ENCODE measurements around the gene C1QTNF12.

The C1QTNF12 gene

DNA sequence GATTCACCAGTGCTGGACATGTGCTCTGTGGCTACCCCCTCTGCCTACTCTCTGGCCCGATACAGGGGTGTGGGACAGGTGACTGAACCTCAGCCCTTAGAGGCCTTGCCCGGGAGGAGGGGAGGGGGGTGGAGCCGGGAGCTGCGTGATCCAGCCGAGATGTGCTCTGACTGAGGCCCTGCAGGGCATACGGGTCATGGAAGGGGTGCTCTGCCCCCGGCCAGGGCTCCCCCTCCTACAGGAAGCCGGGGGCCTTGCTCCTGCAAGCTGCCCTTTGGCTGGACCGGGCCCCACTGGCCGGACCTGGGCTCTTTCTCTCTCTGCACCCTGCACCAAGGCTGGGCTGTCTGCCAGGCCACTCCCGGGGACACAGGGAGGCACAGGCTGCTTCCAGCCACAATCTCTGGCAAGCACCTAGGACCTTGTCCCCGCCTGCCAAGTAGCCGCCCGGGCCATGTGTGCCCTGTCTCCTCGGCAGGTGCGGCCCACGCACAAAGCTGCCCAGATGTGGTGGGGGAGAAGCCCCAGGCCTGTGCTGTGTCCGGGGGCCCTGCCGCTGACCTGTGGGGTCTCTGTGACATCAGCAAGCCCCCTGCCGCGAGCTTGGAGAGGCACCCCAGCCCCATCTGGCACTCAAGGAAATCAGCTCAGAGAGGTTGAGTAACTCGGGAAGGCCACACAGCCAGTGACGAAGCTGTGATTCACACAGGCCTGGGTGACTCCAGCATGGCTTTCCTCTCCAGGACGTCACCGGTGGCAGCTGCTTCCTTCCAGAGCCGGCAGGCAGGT, 35.2 kb upstream of the C1QTNF12 start:
- DNase-seq, result no peak

DNA sequence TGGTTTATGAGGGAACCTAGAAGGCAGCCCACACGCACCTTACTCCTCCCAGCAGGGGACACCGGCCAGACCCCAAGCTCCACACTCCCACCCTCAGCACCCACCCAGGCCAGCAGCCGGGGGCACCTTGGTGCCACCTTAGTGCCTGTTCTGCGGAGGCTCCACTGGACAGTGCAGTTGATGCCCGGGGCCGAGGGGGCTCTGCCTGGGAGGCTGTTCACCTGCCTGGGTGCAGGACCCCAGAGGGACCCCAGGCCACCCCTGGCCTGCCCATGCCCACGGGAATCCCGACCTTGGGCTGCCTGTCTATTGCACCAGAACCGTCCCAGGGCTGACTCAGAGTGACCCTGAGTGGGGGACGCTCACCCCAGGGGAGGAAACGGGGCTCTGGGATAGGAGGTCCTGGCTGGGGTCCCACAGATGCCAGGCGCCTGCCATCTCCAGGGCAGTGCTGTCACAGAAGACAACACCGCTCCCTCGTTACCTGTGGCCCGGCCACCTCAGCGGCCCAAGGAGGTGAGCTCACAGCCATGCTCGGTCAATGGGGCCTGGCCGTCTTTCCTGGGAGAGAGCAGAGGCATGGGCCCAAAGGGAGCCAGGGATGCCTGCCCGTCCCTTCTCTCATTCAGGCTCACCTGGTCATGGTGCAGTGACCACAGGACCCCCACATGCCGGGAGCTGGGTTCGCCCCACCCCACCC, 34.4 kb upstream of the C1QTNF12 start:
- DNase-seq, result no peak

DNA sequence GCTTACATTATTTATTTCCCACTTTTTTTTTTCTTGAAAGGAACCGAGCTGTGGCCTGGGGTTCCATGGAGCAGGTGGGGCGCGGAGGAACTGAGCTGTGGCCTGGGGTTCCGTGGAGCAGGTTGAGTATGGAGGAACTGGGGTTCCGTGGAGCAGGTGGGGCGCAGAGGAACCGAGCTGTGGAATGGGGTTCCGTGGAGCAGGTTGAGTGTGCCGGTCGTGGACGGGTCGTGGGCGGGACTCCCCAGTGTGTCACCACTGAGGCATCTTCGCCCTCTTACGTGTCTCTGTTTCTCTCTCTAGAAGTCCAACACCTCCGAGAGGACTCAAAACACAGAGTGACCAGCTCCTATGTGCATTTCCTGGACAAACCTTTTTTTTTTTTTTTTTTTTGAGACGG, 32.5 kb upstream of the C1QTNF12 start:
- DNase-seq, result no peak

DNA sequence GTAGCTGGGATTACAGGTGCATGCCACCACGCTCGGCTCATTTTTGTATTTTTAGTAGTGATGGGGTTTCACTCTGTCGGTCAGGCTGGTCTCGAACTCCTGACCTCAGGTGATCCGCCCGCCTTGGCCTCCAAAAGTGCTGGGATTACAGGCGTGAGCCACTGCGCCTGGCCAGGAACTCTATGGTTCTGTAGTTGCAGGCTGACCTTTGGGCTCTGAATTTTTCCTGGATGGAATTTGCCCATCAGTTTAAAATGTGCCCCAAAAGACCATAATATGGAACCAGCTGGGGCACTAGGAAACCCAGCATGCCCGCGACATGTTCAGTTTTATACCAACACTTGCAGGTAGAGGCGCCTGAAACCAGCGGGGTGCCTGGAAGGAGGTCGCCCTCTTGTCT, 32.1 kb upstream of the C1QTNF12 start:
- DNase-seq, result no peak

DNA sequence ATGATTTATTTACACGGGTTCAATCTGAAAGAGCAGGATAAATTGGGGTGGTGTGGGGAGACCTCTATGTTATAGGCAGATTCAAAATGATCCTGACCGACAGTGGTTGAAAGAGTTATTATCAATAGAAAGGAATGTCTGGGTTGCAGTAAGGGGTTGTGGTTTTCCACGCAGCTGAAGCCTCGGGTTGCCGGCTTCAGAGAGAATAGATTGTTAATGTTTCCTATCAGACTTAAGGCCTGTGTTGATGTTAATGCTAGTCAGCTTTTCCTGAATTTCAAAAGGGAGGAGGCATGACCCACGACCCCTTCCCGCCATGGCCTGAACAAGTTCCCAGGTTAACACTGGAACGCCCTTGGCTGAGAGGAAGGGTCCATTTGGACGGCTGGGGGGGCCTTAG, 29.3 kb upstream of the C1QTNF12 start:
- DNase-seq, result no peak

DNA sequence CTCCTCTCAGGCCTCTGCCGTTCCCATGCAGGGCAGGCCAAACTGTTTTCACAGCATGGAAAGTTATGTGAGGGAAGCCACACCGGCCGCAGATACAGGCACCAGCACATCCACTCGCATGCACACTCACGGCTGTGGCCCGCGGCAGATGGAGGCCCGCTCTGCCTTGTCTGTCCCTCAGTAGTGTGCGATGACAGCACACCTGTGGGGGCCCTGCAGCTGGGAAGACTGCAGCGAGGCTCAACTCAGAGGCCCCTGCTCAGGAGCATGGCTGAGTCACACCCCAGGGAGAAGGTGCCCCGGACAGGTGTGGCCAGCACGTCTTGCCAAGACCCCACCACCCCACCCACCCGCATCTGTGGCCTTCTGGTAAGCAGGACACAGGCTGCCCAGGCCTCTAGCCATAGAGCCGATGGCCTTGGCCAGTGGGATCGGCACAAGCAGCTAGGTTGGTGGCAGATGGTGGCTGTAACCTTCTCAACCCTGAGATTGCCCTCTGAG, 28.5 kb upstream of the C1QTNF12 start:
- no peak for DNase-seq

DNA sequence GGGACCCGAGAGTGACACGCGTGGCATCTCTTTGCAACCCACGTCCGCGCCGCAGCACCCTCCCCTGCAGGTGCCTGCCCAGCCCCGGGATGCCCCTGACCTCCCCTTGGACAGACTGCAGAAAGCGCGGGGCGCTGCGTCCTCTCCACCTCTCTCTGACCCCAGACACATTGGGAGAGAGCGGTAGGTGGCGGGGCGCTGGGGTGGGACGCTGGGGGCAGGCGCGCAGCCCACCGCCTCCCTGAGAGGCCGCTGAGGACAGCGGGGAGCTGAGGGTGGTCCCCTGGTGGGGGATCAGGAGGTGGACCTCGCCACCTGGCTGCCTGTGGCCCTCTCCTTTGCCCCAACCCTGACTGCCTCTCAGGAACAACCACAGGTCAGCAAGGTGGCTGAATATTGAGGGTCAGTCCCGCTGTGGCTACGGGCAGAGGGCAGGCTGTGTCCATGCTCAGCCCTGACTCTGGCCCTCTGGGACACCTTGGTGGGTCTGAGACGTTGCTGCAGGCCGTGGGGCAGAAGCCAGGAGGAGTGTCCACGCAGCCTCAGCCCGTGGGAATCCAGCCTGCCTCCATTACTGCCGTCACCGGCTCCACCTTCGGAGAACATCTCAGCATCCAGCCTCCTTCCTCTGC, 27.9 kb upstream of the C1QTNF12 start:
- DNase-seq, result no peak

DNA sequence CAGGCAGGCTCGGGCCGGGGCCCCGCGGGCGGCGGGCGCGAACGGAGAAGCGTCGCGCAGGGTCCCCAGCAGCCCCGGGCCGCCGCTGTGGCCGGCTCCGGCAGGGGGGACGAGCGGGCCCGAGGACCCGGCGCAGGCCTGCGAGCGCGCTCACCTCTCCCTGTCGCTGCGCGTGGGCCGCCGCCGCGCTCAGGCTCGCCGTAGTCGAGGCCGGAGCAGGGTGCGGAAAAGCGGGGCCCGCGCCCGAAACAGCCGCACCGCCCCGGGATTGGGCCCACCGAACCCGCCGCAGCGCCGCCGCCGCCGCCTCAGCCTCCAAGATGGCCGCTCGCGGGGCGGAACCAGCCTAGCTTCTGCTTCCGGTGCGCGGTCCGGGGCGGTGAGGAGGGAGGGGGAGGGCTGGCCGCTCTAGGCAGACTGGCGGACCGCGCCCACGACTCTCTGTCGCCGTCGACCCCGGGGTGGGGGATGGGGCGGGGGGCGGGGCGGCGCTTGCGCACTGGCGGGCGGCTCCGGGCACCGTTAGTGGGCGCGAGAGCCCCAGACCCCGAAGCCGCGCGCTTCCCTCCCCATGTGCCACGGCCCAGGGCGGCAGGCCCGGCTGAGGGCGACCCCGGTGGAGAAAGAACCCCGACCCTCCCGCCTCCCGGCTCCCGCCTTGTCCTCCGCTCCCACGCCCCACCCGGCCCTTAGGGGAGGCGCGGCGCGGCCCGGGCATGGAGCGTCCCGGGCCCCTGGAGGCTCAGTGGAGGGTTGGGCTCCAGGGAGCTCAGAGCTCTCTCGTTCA, 27.2 kb upstream of the C1QTNF12 start, which contains the start of gene UBE2J2:
Gene UBE2J2, minus strand, starts transcription at position 343 of the 787 bp plus-strand sequence. CDS start 5,862 bp downstream, outside the sequence.
- DNase-seq, result peak; percentile 87 to 93

DNA sequence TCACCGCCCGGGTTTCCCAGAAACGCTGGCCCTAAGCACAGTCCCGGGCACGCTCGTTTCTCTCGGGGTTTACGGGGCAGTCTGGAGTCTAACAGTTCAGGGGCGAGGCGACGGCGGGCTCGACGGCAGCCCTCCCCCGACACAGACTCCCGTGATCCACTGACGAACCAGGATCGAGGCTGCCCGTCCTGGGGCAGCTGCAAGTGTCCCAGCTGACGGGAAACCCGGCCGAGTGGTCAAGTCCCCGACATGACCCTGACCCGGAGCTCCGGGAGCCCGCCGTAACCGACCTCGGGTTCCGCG, 26.6 kb upstream of the C1QTNF12 start:
- DNase-seq, result no peak

DNA sequence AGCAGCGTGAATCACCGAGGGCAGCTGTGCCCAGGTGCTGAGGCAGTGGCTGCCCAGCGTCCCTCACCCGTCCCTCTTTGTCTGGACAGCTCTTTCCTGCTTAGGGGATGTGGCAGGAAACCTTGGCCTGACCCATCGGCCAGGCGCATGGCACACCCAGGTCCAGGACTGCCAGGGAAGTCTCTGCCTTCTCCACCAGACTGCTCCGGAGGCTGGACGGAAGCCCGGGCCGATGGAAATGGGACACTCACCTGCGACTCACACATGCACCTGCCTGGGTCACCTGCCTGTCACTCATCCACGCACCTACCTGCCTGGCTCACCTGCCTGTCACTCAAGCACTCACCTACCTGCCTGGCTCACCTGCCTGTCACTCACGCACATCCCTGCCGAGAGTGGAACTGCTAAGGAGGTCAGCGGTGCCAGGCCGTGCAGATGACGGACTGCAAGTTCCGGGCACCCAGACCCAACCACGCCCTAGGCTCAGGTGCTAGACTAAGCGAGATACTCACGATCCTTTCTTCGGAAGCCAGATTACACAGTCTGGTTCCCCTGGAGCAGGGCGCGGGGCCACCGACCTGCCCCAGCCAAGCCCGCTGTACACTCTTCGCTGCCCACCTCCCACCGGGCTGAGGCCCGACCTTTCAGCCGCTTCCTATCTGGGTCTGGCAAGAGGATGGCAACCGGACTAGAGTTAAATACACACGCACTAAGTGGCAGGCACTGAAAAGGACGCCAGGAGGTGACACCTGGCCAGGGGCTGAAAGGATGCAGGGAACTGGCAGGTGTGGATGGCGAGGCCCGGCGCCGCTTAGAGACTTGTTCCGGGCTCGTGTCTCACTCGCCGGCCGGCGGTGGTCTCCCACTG, 26.1 kb upstream of the C1QTNF12 start:
- no peak for DNase-seq

DNA sequence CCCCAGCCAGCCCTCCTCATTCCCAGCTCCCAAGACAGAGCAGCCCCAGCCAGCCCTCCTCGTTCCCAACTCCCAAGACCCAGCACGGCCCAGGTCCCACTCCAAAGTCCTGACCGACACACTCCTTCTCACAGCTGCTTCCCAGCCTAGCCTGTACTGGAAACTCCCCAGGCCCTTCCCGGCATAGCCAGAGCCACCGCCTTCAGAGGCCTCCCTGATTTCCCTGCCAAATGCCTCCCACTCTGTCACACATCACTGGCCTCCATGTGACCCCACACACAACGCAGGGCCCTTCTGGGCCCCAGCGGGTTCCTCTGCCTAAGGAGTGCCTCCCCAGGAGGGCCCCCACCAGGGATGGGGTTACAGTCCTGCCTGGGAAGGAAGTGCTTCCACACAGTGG, 24.3 kb upstream of the C1QTNF12 start:
- DNase-seq, result no peak

DNA sequence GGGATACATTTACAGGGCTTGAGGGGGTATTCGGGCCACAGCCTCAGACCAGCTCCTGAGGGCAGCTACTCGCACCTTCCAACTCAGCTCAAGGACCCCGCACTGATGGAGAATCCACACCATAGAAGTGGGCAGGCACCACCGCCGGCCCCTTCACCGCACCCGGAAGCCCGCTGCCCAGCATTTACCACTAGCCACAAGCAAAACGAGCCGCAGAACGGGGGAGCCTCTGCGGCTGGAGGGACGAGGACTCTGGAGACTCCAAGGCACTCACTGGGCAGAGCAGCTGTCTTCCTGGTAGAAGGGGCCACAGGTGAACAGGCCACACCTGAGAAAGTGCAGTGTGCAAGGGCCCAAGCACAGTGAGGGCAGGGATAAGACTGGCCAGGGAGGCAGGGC, 21.8 kb upstream of the C1QTNF12 start:
- no peak for DNase-seq

DNA sequence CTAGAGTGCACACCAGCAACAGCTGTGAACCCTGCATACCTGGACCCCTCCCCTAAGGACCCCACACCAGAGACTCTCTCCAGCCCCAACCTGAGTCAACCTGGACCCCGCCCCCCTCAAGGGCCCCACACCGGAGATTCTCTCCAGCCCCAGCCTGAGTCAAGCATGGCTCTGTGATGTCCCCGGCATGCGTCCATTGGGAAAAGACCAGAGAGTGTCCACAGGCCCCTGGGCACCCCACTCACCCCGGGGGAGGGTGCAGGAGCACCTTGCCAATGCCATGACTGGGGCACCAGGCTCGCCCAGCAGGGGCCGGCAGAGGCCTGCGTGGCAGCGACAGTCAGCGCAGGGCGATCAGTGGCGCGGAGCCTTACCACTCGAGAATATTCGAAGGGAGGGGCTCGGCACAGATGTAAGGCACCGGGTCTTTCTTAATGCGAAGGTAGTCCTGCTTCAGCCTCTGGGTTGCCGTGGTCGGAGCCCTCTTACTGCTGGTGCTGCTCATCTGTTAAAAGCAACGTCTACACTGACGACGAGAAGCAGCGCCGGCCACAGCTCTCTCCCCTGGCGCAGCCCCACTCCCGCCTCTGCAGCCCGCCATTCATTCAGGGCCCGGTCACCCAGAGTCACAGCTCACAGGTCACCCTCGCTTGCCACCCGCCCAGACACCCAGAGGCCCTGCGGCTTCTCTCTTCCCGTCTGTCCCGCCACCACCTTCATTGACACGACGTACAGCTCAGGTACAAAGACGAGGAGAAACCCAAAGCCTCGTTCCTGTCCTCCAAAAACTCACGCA, 21.2 kb upstream of the C1QTNF12 start:
- DNase-seq, result no peak

DNA sequence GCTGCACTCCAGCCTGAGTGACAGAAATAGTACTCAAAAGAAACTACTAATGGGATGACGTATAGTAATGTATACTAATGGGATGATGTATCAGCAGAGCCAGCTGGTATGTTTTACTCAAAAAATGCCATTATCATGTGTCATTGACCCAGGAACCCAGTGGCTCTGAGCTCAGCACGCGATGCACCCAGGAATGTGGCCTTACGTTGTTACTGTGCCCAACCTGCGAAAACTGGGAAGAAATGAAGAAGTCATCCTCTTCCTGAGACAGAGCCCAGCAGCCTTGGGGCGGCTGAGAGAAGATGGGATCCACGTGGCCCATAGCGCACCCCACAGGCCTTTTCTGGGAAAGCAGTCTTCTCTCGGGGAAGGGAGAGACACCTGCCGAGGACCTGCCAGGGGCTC, 18.3 kb upstream of the C1QTNF12 start:
- DNase-seq, result no peak

DNA sequence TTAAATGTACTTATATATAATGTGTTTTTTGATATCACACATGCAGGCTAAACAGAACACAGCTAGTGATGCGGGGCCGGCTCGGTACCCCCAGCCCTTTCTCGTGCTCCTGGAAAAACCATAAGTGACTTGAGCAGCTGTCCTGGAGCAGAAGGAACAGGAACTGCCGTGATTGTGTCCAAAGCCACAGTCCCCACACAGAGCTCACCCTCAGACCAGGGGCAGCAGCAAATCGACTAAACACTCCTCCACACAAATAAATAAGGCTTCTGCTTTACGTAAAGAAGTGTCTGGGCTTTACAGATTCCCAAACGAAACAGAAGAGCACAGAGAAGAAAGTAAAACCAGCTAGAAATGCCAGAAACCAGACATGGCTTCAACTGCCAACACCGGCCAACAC, 17.5 kb upstream of the C1QTNF12 start:
- DNase-seq, result no peak

DNA sequence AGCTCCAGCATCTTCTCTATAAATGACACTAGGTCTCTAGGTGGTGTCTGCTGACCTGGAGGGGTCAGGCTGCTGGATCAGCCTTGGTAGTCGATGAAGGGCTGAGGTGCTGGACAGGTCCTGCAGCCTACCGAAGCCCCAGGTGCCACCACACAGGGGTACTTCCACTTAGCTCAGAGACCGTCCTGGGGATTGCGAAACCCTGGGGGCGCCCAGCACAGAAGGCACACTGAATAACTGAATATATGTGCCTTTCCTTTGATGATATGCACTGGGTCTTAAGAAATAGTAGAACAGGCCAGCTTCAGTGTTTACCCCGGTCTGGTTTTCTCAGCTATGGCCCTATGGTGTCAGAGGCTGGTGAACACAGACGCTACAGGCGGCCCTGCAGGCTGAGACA, 16.2 kb upstream of the C1QTNF12 start:
- no peak for DNase-seq

DNA sequence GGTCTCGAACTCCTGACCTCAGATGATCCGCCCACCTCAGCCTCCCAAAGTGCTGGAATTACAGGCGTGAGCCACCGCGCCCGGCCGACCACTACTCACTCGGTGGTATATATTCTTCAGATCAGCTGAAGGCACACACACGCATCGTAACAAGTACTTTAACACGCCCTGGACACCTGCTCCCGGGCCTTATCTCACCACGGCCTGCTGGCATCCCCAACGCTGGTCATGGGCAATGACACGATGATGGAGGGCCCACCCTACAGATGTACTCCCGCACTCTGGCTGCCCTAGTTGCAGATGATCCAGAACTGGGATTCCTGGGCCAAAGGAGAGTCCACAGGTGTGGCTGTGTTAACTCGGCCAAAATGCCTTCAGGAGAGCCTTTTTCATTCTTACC, 15.5 kb upstream of the C1QTNF12 start:
- DNase-seq, result no peak

DNA sequence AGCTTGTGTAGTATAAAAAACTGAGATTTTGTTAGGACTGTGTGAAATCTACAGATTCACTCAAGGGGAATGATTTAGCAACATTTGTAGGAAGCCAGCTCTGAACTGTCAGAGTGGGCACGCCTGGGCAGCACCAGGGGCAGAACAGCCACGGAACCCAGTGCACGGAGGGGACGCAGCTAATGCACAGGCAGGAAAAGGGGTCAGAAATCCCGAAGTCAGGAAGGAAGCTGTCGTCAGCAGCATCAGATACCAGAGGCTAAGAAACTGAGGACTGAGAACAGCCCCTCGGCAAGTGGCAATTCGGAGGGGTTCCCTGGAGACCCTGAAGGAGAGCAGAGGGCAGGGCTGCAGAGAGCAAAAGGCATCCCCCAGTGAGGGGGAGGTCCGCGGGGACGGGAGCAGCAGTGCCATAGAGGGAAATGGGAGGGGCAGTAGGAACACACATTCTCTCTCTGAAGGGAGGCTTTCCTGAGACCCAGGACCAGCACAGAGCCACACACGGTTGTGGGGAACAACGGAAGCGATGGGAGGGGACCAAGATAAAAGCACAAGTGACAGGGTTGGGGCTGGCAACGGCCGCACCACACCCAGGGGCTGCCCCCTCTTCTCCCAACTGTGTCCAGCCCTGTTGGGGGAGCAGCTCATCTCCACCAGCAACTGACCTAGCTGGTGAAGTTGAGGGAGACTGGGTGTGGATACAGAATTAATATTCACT, 14.5 kb upstream of the C1QTNF12 start:
- DNase-seq, result no peak

DNA sequence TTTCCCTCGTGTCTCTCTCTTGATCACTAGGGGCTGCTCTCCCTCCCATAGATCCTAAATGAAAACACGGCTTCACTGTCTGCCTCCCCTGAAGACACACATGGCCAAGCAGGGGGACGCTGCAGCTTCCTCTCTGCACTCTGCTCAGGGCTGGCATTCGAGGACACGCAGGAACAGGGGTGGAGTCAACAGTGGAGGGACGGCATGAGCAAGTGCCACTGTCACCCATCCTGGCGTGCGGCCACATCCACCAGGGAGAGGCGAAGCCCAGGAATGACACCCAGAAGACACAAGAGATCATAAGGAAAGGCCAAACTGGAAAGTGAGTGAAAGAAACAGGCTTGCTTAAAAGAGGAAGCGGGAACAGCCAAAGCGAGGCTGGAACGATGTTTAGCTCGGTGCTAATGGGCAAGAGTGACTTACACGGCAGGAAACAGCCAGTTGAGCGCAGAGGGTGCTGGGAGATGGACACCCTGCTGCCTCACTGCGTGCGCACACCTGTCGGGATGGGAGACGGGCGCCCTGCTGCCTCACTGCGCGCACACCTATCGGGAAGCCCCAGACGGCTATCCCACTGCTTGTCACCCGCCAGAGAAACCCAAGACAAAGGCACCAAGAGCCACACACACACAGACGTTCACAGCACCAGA, 13.6 kb upstream of the C1QTNF12 start:
- DNase-seq, result no peak

DNA sequence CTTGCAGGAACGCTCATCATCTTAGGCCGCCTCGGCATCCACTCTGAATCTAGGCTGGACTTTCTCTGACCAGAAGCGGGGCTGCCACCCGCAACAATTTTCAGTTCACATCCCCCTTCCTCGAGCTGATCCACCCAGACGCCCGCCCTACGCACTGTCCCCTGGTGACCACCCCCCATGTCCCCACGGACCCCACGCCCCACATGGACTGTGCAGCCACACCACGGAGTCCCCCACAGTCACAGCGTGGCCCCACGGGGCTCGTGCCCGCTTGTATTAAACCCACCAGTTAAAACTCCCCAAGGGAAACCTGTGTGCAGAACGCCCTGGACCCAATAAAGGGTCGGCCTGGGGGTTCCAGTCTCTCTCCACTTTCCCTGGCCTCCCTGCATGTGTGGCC, 13.0 kb upstream of the C1QTNF12 start:
- DNase-seq, result no peak

Measured in stimulated activated CD4-positive, alpha-beta T cell treated with anti-CD3 and anti-CD28 coated beads, Interleukin-2, amount 100 ng/mL, for 48 hours (primary cell).